ENCODE data around the gene STAP2.

The STAP2 gene

GRCh38 chr19:4370418-4371041 lies 31.9 kb upstream of the STAP2 start:
- DNase-seq (ENCODE audit: low spot score), result no peak

- peak; percentile 47 for DNase-seq (ENCODE audit: low spot score)
Measured at GRCh38 chr19:4369888-4370260, 31.2 kb upstream of the STAP2 start.

- peak; percentile 28 for DNase-seq (ENCODE audit: low spot score)
Measured at GRCh38 chr19:4369109-4369887, 30.7 kb upstream of the STAP2 start.

- DNase-seq (ENCODE audit: low spot score), result no peak
Measured at GRCh38 chr19:4368128-4368820, 29.6 kb upstream of the STAP2 start.

GRCh38 chr19:4367781-4368127 lies 29.1 kb upstream of the STAP2 start:
- DNase-seq (ENCODE audit: low spot score), result no peak

- DNase-seq (ENCODE audit: low spot score), result no peak
Measured at GRCh38 chr19:4367336-4367723, 28.7 kb upstream of the STAP2 start.

GRCh38 chr19:4366666-4367335 lies 28.2 kb upstream of the STAP2 start:
- no peak for DNase-seq (ENCODE audit: low spot score)

GRCh38 chr19:4365791-4366665 lies 27.4 kb upstream of the STAP2 start:
- DNase-seq (ENCODE audit: low spot score), result no peak

- no peak for DNase-seq (ENCODE audit: low spot score)
Measured at GRCh38 chr19:4365341-4365740, 26.7 kb upstream of the STAP2 start.

- no peak for DNase-seq (ENCODE audit: low spot score)
Measured at GRCh38 chr19:4363571-4364304, 25.1 kb upstream of the STAP2 start.

- no peak for DNase-seq (ENCODE audit: low spot score)
Measured at GRCh38 chr19:4362831-4363545, 24.4 kb upstream of the STAP2 start.

GRCh38 chr19:4362101-4362828 lies 23.6 kb upstream of the STAP2 start:
- no peak for DNase-seq (ENCODE audit: low spot score)

- no peak for DNase-seq (ENCODE audit: low spot score)
Measured at GRCh38 chr19:4361152-4362046, 22.8 kb upstream of the STAP2 start.

- DNase-seq (ENCODE audit: low spot score), result no peak
Measured at GRCh38 chr19:4360641-4361151, 22.1 kb upstream of the STAP2 start.

- DNase-seq (ENCODE audit: low spot score), result no peak
Measured at GRCh38 chr19:4360081-4360569, 21.5 kb upstream of the STAP2 start.

- no peak for DNase-seq (ENCODE audit: low spot score)
Measured at GRCh38 chr19:4359627-4360000, 21.0 kb upstream of the STAP2 start.

GRCh38 chr19:4358709-4359626 lies 20.3 kb upstream of the STAP2 start:
- DNase-seq (ENCODE audit: low spot score), result no peak
